ENCODE measurements around the gene SRP14. TPM values are rescaled to one million over a fixed set of nuclear protein-coding genes. Genes with fewer than 3 reads are reported as not detected.
A peak's percentile ranks its signal among the peaks of the same experiment; 100 is the strongest.

The SRP14 gene
- total and polyA plus RNA-seq, 9 of the 15 experiments (the other 6 are each of a cell fraction or from before 2014, with no cell fraction given): 161 to 1,097 (median 402) TPM

- TF ChIP-seq, protein P1, sequence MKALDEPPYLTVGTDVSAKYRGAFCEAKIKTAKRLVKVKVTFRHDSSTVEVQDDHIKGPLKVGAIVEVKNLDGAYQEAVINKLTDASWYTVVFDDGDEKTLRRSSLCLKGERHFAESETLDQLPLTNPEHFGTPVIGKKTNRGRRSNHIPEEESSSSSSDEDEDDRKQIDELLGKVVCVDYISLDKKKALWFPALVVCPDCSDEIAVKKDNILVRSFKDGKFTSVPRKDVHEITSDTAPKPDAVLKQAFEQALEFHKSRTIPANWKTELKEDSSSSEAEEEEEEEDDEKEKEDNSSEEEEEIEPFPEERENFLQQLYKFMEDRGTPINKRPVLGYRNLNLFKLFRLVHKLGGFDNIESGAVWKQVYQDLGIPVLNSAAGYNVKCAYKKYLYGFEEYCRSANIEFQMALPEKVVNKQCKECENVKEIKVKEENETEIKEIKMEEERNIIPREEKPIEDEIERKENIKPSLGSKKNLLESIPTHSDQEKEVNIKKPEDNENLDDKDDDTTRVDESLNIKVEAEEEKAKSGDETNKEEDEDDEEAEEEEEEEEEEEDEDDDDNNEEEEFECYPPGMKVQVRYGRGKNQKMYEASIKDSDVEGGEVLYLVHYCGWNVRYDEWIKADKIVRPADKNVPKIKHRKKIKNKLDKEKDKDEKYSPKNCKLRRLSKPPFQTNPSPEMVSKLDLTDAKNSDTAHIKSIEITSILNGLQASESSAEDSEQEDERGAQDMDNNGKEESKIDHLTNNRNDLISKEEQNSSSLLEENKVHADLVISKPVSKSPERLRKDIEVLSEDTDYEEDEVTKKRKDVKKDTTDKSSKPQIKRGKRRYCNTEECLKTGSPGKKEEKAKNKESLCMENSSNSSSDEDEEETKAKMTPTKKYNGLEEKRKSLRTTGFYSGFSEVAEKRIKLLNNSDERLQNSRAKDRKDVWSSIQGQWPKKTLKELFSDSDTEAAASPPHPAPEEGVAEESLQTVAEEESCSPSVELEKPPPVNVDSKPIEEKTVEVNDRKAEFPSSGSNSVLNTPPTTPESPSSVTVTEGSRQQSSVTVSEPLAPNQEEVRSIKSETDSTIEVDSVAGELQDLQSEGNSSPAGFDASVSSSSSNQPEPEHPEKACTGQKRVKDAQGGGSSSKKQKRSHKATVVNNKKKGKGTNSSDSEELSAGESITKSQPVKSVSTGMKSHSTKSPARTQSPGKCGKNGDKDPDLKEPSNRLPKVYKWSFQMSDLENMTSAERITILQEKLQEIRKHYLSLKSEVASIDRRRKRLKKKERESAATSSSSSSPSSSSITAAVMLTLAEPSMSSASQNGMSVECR (CRISPR knock-in tag; IDR thresholded peaks at IDR 0.05): no peak
- no peak for TF ChIP-seq ETV1 (tag; conservative IDR thresholded peaks at IDR 0.05; ENCODE audit: low read depth)
- TF ChIP-seq ZNF766 (CRISPR knock-in tag; conservative IDR thresholded peaks at IDR 0.05): no peak
- TF ChIP-seq, protein P2, sequence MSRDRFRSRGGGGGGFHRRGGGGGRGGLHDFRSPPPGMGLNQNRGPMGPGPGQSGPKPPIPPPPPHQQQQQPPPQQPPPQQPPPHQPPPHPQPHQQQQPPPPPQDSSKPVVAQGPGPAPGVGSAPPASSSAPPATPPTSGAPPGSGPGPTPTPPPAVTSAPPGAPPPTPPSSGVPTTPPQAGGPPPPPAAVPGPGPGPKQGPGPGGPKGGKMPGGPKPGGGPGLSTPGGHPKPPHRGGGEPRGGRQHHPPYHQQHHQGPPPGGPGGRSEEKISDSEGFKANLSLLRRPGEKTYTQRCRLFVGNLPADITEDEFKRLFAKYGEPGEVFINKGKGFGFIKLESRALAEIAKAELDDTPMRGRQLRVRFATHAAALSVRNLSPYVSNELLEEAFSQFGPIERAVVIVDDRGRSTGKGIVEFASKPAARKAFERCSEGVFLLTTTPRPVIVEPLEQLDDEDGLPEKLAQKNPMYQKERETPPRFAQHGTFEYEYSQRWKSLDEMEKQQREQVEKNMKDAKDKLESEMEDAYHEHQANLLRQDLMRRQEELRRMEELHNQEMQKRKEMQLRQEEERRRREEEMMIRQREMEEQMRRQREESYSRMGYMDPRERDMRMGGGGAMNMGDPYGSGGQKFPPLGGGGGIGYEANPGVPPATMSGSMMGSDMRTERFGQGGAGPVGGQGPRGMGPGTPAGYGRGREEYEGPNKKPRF (IDR thresholded peaks at IDR 0.05; ENCODE audit: low read depth, low read length): no peak
- TF ChIP-seq THRB (CRISPR knock-in tag; conservative IDR thresholded peaks at IDR 0.05): no peak
- no peak for TF ChIP-seq JUNB (CRISPR knock-in tag; conservative IDR thresholded peaks at IDR 0.05)
- 0 out of 2 replicates have a peak, but pooled peaks have one; percentile 29 for TF ChIP-seq REST (IDR thresholded peaks at IDR 0.05; ENCODE audit: borderline replicate concordance)
- TF ChIP-seq REST (CRISPR knock-in tag; IDR thresholded peaks at IDR 0.05; ENCODE audit: low read depth): no peak
Measured at GRCh38 chr15:40029979-40030893, 8.7 kb downstream of the SRP14 start (continued).

All from K562 (cell line).